Measurements from ENCODE around the gene CHRDL1.

CHRDL1 gene

GRCh38 chrX:110684653-110685052 lies 111.0 kb downstream of the CHRDL1 start:
- TF ChIP-seq CTCF (conservative IDR thresholded peaks at IDR 0.05): no peak

GRCh38 chrX:110683925-110684324 lies 111.7 kb downstream of the CHRDL1 start:
- no peak for TF ChIP-seq CTCF (conservative IDR thresholded peaks at IDR 0.05)

More at GRCh38 chrX:110684653-110685052, 111.0 kb downstream of the CHRDL1 start:
- H3K27ac ChIP-seq: no peak overlapping the region

GRCh38 chrX:110678591-110678990 lies 117.0 kb downstream of the CHRDL1 start:
- TF ChIP-seq CTCF (conservative IDR thresholded peaks at IDR 0.05): no peak

More at GRCh38 chrX:110683925-110684324, 111.7 kb downstream of the CHRDL1 start:
- no peak overlapping the region for H3K27ac ChIP-seq

GRCh38 chrX:110675886-110676285 lies 119.7 kb downstream of the CHRDL1 start:
- no peak overlapping the region for H3K27ac ChIP-seq
- TF ChIP-seq CTCF (conservative IDR thresholded peaks at IDR 0.05): no peak

More at GRCh38 chrX:110678591-110678990, 117.0 kb downstream of the CHRDL1 start:
- no peak overlapping the region for H3K27ac ChIP-seq

- no peak for TF ChIP-seq CTCF (conservative IDR thresholded peaks at IDR 0.05)
- H3K27ac ChIP-seq: no peak overlapping the region
Measured at GRCh38 chrX:110671068-110671803, 124.4 kb downstream of the CHRDL1 start.

GRCh38 chrX:110669572-110669971 lies 126.0 kb downstream of the CHRDL1 start:
- H3K27ac ChIP-seq: no peak overlapping the region
- no peak for TF ChIP-seq CTCF (conservative IDR thresholded peaks at IDR 0.05)

GRCh38 chrX:110667706-110668105 lies 127.9 kb downstream of the CHRDL1 start:
- H3K27ac ChIP-seq: no peak overlapping the region
- TF ChIP-seq CTCF (conservative IDR thresholded peaks at IDR 0.05): no peak

All from VCaP (cell line).